ENCODE measurements around the gene FAM110D.

Gene FAM110D

DNA sequence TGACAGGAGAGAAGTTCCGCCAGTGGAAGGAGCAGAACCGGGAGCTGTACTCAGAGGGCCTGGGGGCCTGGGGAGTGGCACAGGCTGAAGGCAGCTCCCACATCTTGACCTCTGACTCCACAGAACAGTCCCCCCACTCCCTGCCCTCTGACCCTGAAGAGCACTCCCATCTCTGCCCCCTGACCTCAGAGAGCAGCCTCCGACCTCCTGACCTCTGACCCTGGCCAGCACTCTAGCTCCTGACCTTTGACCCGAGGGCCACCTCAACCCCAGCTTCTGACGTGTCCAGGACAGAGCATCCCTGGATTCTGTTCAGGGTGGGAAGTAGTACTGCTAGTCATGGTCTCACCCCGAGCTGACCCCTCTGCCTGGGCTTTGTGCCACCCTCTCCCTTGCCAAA is 30.5 kb downstream of the FAM110D start:
- DNase-seq (ENCODE audit: low read depth, low spot score): no peak

DNA sequence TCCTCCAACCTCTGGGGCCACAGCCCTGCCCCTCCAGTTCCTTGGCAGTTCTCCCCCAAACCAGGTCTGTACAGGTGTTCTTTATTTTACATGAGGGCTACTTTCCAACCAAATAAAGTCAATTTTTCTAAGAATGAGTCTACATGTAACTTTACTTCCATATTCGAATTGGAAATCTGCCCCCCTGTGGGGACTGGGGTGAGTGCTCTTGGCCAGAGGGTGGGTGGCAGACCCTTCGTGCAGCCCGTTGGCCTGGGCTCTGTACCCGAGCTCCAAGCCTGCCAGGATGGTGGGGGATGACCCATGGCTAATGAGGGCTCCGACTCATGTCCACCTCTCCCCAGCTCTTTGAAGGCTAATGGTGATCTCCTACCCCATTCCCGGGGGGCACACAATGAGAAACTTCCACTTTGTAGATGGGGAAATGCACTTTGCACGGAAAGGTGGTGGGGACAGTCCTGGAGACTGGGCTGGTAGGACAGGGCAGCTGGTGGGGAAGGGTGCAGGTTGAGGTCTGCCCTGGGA is 30.9 kb downstream of the FAM110D start:
- no peak for DNase-seq (ENCODE audit: low read depth, low spot score)

DNA sequence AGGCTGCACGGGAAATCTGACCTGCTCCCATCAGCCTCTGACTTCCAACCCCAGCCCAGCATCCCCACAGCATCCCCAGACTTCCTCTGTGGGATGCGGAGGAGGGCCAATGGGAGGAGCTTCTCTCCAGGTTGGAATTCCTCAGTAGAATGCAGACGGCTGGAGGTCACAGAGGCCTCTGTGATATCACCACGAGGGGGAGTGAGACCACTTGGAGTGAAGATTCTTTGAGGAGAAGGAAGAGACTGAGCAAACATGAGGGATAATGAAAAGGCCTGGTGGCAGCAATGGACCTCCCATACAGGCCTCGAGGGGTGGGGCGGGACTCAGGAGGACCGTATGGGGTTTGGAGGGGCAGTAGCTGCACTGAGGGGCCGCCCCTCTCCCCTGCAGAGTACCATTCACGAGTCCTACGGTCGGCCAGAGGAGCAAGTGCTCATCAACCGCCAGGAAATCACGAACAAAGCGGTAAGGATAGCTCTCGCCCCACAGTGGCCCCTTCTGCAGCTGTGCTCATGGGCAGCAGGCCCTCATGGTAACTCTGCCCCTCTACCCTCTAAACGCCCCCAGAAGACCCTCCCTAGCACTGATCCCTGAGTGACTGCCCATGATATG is 31.6 kb downstream of the FAM110D start, which contains the start of gene CATSPER4:
CATSPER4 (plus strand) TSS at position 230 of the 615 bp plus-strand sequence; CDS start at position 256, 26 bp downstream.
- no peak for DNase-seq (ENCODE audit: low read depth, low spot score)

DNA sequence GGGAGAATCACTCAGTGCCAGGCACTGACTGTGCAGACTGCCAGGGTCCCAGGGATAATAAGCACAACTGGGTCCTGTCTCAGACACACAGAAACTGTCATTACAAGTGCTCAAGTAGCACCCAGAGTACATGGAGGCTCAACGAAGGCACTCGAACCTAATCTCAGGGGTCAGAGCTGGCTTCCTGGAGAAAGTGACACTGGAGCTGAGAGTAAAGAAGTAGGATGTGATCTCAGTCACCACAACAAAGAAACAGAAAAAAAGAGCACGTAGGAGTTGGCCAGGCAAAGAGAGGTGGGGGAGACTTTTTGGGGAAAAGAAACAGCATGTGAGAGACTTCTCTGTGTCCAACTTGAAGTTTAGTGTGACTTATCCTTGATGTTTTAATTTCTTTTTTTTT is 32.9 kb downstream of the FAM110D start:
- no peak for DNase-seq (ENCODE audit: low read depth, low spot score)

DNA sequence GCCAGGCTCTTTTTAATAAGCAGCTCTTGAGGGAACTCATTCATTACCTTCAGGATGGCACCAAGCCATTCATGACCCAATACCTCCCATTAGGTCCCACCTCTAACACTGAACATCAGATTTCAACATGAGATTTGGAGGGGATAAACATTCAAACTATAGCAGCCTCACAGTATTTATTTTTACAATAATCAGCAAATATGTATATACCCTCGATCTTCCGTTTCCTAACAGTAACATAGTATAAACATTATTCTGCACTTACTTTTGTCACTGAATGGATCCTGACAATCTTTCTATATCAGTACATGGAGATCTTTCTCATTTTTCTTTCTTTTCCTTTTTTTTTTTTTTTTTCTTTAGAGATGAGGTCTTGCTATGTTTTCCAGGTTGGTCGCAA is 36.9 kb downstream of the FAM110D start:
- no peak for DNase-seq (ENCODE audit: low read depth, low spot score)

DNA sequence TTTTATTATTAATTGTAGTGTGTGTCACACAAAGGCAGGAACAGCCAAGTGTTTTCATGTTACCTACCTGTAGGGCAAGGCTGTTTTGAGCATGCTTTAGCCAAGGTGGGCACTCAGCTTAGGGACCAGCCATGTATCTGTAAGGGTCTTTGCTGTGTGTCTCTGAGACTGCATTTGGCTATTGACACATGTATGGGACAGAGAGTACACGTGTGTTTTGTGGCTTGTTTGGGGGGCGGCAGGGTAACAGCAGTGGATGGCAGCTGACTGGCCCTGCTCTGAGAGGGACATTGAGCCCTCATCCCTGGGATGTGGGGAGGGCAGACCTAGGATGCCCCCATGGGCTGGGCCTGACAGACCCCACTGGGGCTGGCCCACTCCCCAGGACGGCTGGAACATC is 38.4 kb downstream of the FAM110D start:
- DNase-seq (ENCODE audit: low read depth, low spot score): no peak

DNA sequence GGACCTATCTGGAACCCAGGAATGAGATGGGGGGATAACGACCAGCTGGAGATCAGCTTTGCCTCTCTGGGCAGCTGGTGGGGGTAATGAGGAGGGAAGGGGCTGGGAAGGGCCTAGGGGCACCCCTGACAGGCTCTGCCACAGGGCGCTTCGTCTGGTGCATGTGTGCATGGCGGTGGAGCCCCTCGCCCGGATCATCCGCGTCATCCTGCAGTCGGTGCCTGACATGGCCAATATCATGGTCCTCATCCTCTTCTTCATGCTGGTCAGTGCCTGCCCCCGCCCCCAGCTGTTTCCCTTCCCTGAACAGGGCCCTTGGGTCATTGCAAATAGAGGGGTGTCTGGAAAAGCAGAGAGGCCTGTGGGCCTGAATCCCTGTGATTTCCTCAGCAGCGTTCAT is 38.9 kb downstream of the FAM110D start:
- no peak for DNase-seq (ENCODE audit: low read depth, low spot score)

DNA sequence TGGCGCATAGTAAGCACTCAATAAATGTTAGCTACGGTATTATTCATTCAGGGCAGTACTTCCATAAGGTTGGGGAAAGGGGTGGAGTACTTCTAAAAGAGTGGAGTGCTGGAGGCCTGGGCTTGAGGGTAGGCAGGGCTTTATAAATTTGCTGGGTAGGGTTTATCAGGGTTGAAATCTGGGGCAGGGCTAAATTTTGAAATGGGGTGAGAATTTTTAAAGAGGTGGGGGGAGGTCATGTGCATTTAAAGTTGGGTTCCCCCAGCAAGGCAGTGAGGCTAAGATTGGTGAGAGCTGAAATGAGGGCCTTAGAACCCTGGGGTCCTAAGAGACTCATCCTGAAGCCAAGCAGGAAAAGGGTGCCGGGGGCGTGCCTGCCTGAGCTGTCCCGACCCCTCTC is 41.5 kb downstream of the FAM110D start:
- DNase-seq (ENCODE audit: low read depth, low spot score): no peak

DNA sequence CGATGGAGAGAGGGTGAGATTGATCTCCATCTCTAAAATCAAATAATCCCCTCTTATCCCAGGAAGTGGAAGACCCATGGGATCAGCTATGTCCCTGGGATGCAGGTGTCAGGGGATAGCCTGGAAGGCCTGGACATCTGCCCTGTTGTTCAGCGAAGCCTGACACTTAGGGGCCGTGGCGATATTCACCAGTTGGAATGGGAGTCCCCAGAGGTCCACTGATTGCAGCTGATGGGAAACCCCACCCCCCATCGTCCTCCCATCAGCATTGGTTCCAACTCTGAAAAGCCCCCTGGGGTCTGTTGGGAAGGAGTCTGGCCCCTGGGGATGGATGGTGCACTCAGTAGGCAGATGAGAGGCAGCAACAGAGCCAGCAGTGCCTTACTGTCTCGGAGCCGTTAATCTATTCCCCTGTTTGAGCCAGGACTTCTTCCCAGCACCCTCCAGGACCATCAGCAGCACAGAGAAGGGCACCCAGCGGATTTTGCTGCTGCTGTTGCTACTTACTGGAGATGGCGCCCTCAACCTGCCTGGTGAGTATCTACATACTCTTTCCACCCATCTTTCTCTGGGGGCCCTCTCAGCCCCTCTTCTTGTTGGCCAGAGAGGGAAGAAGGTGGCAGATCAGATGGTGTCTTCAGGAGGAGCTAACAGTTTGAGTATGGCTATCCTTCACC is 44.9 kb downstream of the FAM110D start:
- DNase-seq (ENCODE audit: low read depth, low spot score): no peak

DNA sequence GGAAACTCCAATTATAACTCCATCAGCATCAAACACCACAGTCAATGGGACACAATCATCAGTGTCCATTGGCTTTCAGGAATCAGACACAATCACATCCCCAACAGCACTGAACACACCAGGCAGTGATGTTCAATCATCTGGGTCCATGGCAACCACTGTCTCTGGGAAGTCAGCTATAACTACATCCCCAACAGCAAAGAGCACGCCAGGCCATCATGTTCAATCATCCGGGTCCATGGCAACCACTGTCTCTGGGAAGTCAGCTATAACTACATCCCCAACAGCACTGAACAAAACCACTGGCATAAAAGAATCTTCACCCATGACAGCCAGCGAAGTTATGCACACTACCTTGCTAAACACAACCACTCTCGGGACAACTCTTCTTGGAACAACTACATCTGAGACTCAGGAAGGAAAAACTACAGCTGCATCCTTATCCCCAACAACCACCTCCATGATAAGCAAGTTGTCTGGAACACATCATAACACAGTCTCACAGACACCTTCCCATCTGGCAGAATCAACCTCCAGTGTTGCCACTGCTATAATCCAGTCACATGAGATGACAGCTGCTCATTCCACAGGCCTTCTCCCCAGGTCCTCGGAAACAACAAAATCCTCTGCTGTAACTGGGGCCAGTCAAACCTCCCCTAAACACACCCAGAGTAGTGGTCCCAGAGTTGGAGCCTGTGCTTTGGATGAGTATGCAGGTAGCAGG is 51.4 kb downstream of the FAM110D start:
- DNase-seq (ENCODE audit: low read depth, low spot score): no peak

DNA sequence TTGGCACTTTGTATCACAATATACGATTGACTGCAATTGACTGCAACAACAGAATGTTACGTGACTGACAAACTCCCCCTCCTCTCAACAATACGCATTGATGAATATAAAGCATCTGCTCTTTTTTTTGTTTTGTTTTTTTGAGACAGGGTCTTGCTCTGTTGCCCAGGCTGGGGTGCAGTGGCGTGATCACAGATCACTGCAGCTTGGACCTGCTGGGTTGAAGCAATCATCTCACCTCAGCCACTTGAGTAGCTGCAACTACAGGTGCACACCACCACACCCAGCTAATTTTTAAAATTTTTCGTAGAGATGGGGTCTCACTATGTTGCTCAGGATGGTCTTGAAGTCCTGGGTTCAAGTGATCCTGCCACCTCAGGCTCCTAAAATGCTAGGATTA is 53.8 kb downstream of the FAM110D start:
- no peak for DNase-seq (ENCODE audit: low read depth, low spot score)

DNA sequence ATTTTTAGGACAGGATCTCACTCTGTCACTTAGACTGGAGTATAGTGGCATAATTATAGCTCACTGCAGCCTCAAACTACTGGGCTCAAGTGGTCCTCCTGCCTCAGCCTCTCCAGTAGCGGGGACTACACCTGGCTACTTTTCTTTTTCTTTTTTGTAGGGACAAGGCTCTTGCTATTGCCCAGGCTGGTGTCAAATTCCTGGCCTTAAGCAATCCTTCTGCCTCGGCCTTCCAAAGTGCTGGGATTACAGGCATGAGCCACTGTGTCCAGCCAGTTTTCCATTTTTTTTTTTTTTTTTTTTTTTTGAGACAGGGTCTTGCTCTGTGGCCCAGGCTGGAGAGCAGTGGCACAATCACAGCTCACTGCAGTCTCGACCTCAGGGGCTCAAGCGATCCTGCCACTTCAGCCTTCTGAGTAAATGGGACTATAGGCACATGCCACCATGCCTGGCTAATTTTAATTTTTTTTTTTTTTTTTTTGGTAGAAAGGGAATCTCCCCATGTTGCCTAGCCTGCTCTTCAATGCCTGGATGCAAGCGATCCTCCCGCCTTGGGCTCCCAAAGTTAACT is 54.5 kb downstream of the FAM110D start:
- DNase-seq (ENCODE audit: low read depth, low spot score): no peak

Data from activated naive CD8-positive, alpha-beta T cell treated with anti-CD3 and anti-CD28 coated beads, Interleukin-2, amount 50 U/mL, for 16 hours (primary cell).